ENCODE measurements around the gene SERPINA12.

Gene SERPINA12

GRCh38 chr14:94505641-94506040 lies 3.6 kb downstream of the SERPINA12 start:
- TF ChIP-seq POLR2AphosphoS5 (IDR thresholded peaks at IDR 0.05; ENCODE audit: low read depth, low read length) (no peak), REST (IDR thresholded peaks at IDR 0.05; ENCODE audit: insufficient read depth in 1 of 2, low read depth in 2 of 2, low read length in 2 of 2) (no peak), TAF1 (IDR thresholded peaks at IDR 0.05; ENCODE audit: borderline replicate concordance, insufficient read depth, low read length) (no peak), FOXP2 (optimal IDR thresholded peaks at IDR 0.05; ENCODE audit: borderline replicate concordance, extremely low read depth, extremely low read length, insufficient read depth) (no peak), SIN3A (IDR thresholded peaks at IDR 0.05; ENCODE audit: borderline replicate concordance, insufficient read depth, low read length) (no peak)

DNA sequence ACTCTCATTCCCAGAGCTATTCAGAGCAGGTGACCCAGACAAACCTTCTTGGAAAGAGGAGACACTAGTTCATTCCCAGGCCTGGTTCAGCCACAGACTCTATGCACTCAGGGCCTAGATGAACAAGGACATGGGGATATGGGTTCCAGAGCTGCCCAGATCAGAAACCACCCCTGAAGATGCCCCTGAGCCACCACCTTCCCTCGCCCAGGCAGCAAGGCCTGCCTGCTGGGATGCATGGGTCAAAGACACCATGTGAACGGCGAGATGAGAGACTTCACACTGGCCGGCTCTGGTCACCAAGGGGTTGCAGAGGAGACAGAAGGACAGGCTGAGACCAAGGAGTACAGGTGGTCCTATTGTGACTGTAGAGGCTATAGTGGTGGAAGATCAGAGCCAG lies 4.1 kb downstream of the SERPINA12 start:
- TF ChIP-seq SIN3A (IDR thresholded peaks at IDR 0.05; ENCODE audit: borderline replicate concordance, insufficient read depth, low read length) (no peak), POLR2AphosphoS5 (IDR thresholded peaks at IDR 0.05; ENCODE audit: low read depth, low read length) (no peak), REST (IDR thresholded peaks at IDR 0.05; ENCODE audit: insufficient read depth in 1 of 2, low read depth in 2 of 2, low read length in 2 of 2) (no peak), FOXP2 (optimal IDR thresholded peaks at IDR 0.05; ENCODE audit: borderline replicate concordance, extremely low read depth, extremely low read length, insufficient read depth) (no peak), TAF1 (IDR thresholded peaks at IDR 0.05; ENCODE audit: borderline replicate concordance, insufficient read depth, low read length) (no peak)

- TF ChIP-seq TAF1 (IDR thresholded peaks at IDR 0.05; ENCODE audit: borderline replicate concordance, insufficient read depth, low read length) (no peak), REST (IDR thresholded peaks at IDR 0.05; ENCODE audit: insufficient read depth in 1 of 2, low read depth in 2 of 2, low read length in 2 of 2) (no peak), SIN3A (IDR thresholded peaks at IDR 0.05; ENCODE audit: borderline replicate concordance, insufficient read depth, low read length) (no peak), POLR2AphosphoS5 (IDR thresholded peaks at IDR 0.05; ENCODE audit: low read depth, low read length) (no peak), FOXP2 (optimal IDR thresholded peaks at IDR 0.05; ENCODE audit: borderline replicate concordance, extremely low read depth, extremely low read length, insufficient read depth) (no peak)
These were observed 7.4 kb downstream of the SERPINA12 start for GRCh38 chr14:94501588-94502516.

- TF ChIP-seq FOXP2 (optimal IDR thresholded peaks at IDR 0.05; ENCODE audit: borderline replicate concordance, extremely low read depth, extremely low read length, insufficient read depth) (no peak), TAF1 (IDR thresholded peaks at IDR 0.05; ENCODE audit: borderline replicate concordance, insufficient read depth, low read length) (no peak), POLR2AphosphoS5 (IDR thresholded peaks at IDR 0.05; ENCODE audit: low read depth, low read length) (no peak), SIN3A (IDR thresholded peaks at IDR 0.05; ENCODE audit: borderline replicate concordance, insufficient read depth, low read length) (no peak), REST (IDR thresholded peaks at IDR 0.05; ENCODE audit: insufficient read depth in 1 of 2, low read depth in 2 of 2, low read length in 2 of 2) (no peak)
These were observed 9.0 kb downstream of the SERPINA12 start for GRCh38 chr14:94500264-94500663.
